ENCODE results near the gene PNMA8A.
A peak's percentile ranks its signal among the peaks of the same experiment; 100 is the strongest.

PNMA8A gene

GRCh38 chr19:46471811-46472543, 614 bp upstream of the PNMA8A start:
- TF ChIP-seq CTCF (IDR thresholded peaks at IDR 0.05), result no peak

GRCh38 chr19:46470376-46470775, 987 bp downstream of the PNMA8A start:
- Histone ChIP-seq H3K4me3 (ENCODE audit: low read depth, low read length) (peak overlapping the region; percentile 57), H3K27me3 (ENCODE audit: control insufficient read depth, insufficient read depth, low read length) (no peaks in the 10 kb centered on the region), H3K9ac (no peak overlapping the region), H3K27ac (no peak overlapping the region), H3K79me2 (no peaks in the 10 kb centered on the region), H3K36me3 (ENCODE audit: control insufficient read depth, insufficient read depth, low read length) (no peaks in the 10 kb centered on the region), H3K9me3 (ENCODE audit: control insufficient read depth, low read length) (no peaks in the 10 kb centered on the region), H2AFZ (peak overlapping the region; percentile 98), H3K4me1 (peaks cover 6% of the 10 kb centered on the region), H3K4me2 (ENCODE audit: low read length) (no peak overlapping the region)
- no peak for TF ChIP-seq CTCF (IDR thresholded peaks at IDR 0.05)

More at GRCh38 chr19:46471811-46472543, 614 bp upstream of the PNMA8A start:
- Histone ChIP-seq H3K4me3 (ENCODE audit: low read depth, low read length) (peak overlapping the region; percentile 57), H3K9ac (no peak overlapping the region), H2AFZ (peak overlapping the region; percentile 98), H3K4me1 (peaks cover 6% of the 10 kb centered on the region), H3K9me3 (ENCODE audit: control insufficient read depth, low read length) (no peaks in the 10 kb centered on the region), H3K4me2 (ENCODE audit: low read length) (peak overlapping the region; percentile 77), H3K27ac (no peak overlapping the region), H3K27me3 (ENCODE audit: control insufficient read depth, insufficient read depth, low read length) (no peaks in the 10 kb centered on the region), H3K79me2 (no peaks in the 10 kb centered on the region), H3K36me3 (ENCODE audit: control insufficient read depth, insufficient read depth, low read length) (no peaks in the 10 kb centered on the region)

- no peak overlapping the region for H2AFZ ChIP-seq
- H3K9me3 ChIP-seq (ENCODE audit: control insufficient read depth, low read length), result no peaks in the 10 kb centered on the region
- H3K27me3 ChIP-seq (ENCODE audit: control insufficient read depth, insufficient read depth, low read length), result no peaks in the 10 kb centered on the region
- no peaks in the 10 kb centered on the region for H3K36me3 ChIP-seq (ENCODE audit: control insufficient read depth, insufficient read depth, low read length)
- H3K79me2 ChIP-seq, result no peaks in the 10 kb centered on the region
- no peak overlapping the region for H3K4me3 ChIP-seq (ENCODE audit: low read depth, low read length)
- no peak overlapping the region for H3K27ac ChIP-seq
- H3K9ac ChIP-seq, result no peak overlapping the region
- H3K4me2 ChIP-seq (ENCODE audit: low read length), result no peak overlapping the region
- no peak for TF ChIP-seq CTCF (IDR thresholded peaks at IDR 0.05)
- peaks cover 6% of the 10 kb centered on the region for H3K4me1 ChIP-seq
Observed at GRCh38 chr19:46469541-46470185, 1.7 kb downstream of the PNMA8A start.

GRCh38 chr19:46466536-46467196, 4.7 kb downstream of the PNMA8A start:
- Histone ChIP-seq H3K4me2 (ENCODE audit: low read length) (no peak overlapping the region), H3K4me3 (ENCODE audit: low read depth, low read length) (no peak overlapping the region), H3K4me1 (peaks cover 3% of the 10 kb centered on the region), H3K27ac (no peak overlapping the region), H3K36me3 (ENCODE audit: control insufficient read depth, insufficient read depth, low read length) (no peaks in the 10 kb centered on the region), H2AFZ (no peak overlapping the region), H3K9ac (no peak overlapping the region), H3K9me3 (ENCODE audit: control insufficient read depth, low read length) (no peaks in the 10 kb centered on the region), H3K27me3 (ENCODE audit: control insufficient read depth, insufficient read depth, low read length) (no peaks in the 10 kb centered on the region), H3K79me2 (no peaks in the 10 kb centered on the region)
- TF ChIP-seq CTCF (IDR thresholded peaks at IDR 0.05), result no peak

Data from parathyroid adenoma (tissue), 2 donors.